ENCODE measurements around the gene KLHL35.

Gene KLHL35

GRCh38 chr11:75439495-75440120, 6.6 kb upstream of the KLHL35 start:
- TF ChIP-seq, protein P1, sequence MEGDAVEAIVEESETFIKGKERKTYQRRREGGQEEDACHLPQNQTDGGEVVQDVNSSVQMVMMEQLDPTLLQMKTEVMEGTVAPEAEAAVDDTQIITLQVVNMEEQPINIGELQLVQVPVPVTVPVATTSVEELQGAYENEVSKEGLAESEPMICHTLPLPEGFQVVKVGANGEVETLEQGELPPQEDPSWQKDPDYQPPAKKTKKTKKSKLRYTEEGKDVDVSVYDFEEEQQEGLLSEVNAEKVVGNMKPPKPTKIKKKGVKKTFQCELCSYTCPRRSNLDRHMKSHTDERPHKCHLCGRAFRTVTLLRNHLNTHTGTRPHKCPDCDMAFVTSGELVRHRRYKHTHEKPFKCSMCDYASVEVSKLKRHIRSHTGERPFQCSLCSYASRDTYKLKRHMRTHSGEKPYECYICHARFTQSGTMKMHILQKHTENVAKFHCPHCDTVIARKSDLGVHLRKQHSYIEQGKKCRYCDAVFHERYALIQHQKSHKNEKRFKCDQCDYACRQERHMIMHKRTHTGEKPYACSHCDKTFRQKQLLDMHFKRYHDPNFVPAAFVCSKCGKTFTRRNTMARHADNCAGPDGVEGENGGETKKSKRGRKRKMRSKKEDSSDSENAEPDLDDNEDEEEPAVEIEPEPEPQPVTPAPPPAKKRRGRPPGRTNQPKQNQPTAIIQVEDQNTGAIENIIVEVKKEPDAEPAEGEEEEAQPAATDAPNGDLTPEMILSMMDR (IDR thresholded peaks at IDR 0.05; ENCODE audit: low read depth, low read length): no peak
- H3K4me3 ChIP-seq (ENCODE audit: low read depth, low read length): no peak overlapping the region

DNA sequence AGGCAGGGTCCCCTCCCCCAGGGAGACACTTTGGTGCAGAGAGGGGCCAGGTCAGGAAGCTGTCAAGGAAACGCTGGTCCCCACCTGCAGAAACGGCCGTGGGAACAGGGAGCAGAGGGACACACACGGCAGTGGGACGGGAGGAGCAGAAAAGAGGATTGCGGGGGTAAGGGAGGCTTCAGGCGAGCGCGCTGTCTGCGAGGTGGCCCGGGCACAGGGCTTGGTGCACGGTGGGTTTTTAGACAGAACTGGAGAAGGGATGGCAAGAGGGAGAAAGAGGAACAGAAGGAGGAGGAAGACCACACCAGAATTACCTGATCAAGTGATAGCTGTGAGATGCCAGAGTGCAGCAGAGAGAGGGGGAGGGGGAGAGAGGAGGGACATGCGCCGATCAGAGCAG, 6.0 kb upstream of the KLHL35 start:
- TF ChIP-seq, protein P1 (IDR thresholded peaks at IDR 0.05; ENCODE audit: low read depth, low read length): no peak

GRCh38 chr11:75437966-75438659, 5.1 kb upstream of the KLHL35 start:
- no peak overlapping the region for H3K4me3 ChIP-seq (ENCODE audit: low read depth, low read length)
- TF ChIP-seq, protein P1 (IDR thresholded peaks at IDR 0.05; ENCODE audit: low read depth, low read length): no peak

More for the DNA sequence above, 6.0 kb upstream of the KLHL35 start:
- H3K4me3 ChIP-seq (ENCODE audit: low read depth, low read length): no peak overlapping the region

DNA sequence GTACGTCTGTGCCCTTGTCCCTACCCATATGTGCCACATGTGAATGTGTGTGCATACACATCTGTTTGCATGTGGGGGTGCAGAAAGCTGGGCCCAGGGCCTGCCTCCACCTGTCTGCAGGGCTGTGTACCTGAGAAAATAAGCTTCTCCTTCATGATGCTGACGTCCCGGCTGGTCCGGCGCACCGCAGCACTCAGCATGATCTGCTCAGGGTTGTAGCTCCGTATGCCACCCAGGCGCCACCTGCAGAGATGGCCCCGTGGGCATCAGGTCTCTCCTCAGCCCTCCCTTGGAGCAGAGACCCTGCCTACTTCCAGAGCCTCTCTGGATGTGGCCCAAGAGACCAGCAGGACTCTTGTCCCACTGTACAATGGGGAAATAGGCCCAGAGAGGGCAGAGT, 3.8 kb upstream of the KLHL35 start:
- no peak overlapping the region for H3K4me3 ChIP-seq (ENCODE audit: low read depth, low read length)
- TF ChIP-seq, protein P1 (IDR thresholded peaks at IDR 0.05; ENCODE audit: low read depth, low read length): no peak

DNA sequence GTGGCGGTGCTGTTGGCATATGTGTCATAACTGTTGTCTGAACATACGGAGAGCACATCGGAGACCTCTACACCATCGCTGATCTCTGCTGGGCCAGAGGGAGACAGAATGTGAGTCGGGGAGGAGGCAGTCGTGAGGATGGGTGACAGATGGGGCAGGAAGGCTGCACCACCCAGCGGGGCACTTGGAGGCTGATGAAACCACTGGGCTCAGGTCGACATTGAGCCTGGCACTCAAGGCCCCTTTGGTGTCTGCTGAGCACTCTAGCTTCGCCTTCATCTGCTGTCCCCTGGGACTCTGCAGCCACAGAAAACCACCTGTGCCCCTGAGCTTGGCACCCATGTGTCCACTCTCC, 2.5 kb upstream of the KLHL35 start:
- TF ChIP-seq, protein P1 (IDR thresholded peaks at IDR 0.05; ENCODE audit: low read depth, low read length): no peak
- H3K4me3 ChIP-seq (ENCODE audit: low read depth, low read length): no peak overlapping the region

DNA sequence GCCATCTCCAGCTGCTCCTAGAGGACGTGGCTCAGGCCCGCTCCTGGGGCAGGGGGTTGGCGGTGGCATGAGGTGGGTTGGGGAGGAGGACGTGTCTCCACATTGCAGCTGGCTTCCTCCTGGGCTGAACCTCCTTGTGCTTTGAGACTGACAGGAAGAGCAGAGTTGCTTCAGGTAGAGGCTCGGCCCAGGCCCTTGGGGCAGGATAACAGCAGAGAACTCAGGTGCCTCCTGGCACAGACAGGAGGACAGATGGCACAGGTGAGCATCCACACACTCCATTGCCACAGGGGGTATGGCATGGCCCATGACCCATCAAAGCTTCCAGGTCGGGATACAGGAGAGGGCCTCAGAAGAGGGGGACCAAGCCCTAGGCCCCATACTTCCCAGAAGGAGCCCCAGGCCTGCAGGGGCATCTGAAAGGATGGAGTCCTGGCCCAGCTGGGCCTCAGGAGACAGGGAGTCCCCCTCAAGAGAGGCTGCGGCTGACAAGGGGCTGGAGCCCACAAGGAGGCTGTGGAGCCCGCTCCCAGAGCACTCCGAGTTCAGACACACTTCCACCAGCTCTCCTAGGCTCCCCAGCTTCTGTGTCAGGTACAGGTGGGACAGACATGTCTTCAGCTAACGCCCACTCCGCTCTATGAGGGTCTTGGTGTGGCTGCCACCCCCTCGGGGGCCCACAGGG, 2.0 kb upstream of the KLHL35 start:
- H3K4me3 ChIP-seq (ENCODE audit: low read depth, low read length): no peak overlapping the region
- TF ChIP-seq, protein P1 (IDR thresholded peaks at IDR 0.05; ENCODE audit: low read depth, low read length): no peak

DNA sequence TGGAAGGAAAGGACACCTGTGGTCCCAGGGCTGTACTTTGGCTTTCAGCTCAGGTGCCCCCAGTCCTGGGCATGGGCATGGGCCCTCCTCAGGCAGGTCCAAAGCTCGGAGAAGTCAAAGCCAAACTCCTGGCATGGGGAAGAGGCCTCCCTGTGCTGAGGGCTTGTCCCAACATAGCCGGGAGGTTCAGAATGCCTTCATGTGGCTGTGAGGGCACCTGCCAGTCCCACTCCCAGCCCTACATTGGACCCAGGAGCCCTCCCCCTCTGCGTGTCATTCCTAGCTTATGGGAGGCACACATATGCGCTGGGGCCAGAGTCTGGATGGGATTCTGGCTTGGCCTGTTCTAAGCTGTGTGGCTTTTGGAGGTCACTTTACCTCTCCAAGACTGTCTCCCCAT, 1.0 kb upstream of the KLHL35 start:
- TF ChIP-seq, protein P1 (IDR thresholded peaks at IDR 0.05; ENCODE audit: low read depth, low read length): no peak
- H3K4me3 ChIP-seq (ENCODE audit: low read depth, low read length): no peak overlapping the region
